Psoas muscle (tissue), 8 donors: ENCODE data around the gene EEFSEC. TPM values are rescaled to one million over a fixed set of nuclear protein-coding genes. Genes with fewer than 3 reads are reported as not detected.

ENCODE experiments used
- ATAC-seq, 4 donors: fragments of 200-7000 bp; cut with Tn5 transposase; one replicate each; pipeline ENCODE4 v1.9.1; 2020; ENCODE audit warnings: moderate library complexity in 3 of 4, mild to moderate bottlenecking in 2 of 4
- DNase-seq, 2 donors: peaks; one replicate each; pipeline ENCODE4 v3.0.0-alpha.2; 2020
- H3K27ac ChIP-seq: fragments of 200-600 bp; one replicate; pipeline ENCODE4 v1.8.0; 2022
- H3K27me3 ChIP-seq, 3 donors: fragments of 200-600 bp in 1 of 3; one replicate each; pipeline versions ENCODE4 v1.6.1 to v1.8.0; 2013 to 2022; ENCODE audit warnings: low read length in 2 of 3, mild to moderate bottlenecking in 2 of 3, moderate library complexity in 1 of 3; ENCODE audit not compliant: insufficient read depth in 3 of 3
- H3K36me3 ChIP-seq, 2 donors: fragments of 200-600 bp in 1 of 2; one replicate each; pipeline versions ENCODE4 v1.6.1 to v1.8.0; 2013 to 2022; ENCODE audit warnings: low read depth in 1 of 2, mild to moderate bottlenecking in 1 of 2, moderate library complexity in 1 of 2; ENCODE audit not compliant: insufficient read depth in 1 of 2
- H3K4me1 ChIP-seq: fragments of 200-600 bp; one replicate; pipeline ENCODE4 v1.8.0; 2022
- H3K4me3 ChIP-seq: fragments of 200-600 bp; one replicate; pipeline ENCODE4 v1.8.0; 2022; ENCODE audit warnings: mild to moderate bottlenecking
- H3K9me3 ChIP-seq: fragments of 200-600 bp; one replicate; pipeline ENCODE4 v1.8.0; 2022
- WGBS, 3 donors: extraction: QIAGEN DNeasy Blood & Tissue Kit; methylation state at CpG; one replicate each; pipeline versions ENCODE4 v1.1.6 to v1.1.7; 2013; 5-methylcytosine and 5-hydroxymethylcytosine counted together
- intact Hi-C, 2 donors: fragments of 100-400 bp; cut with DNase I; formaldehyde crosslinking; loops; one replicate each; pipeline versions ENCODE4 v1.11.0 to v1.14.2; 2022
- polyA plus RNA-seq, 3 donors: library from polyadenylated mRNA; stranded (reverse); fragments of 200-250 nt; gene quantifications; one replicate each; pipeline ENCODE4 v1.2.3, GENCODE V29; 2013
- total RNA-seq, 4 donors: library from RNA; stranded (reverse); fragmentation: NEBNext Ultra II Directional in 2 of 4; extraction: Animal tissue kit (Norgen Biotek cat#: 25700) in 2 of 4; gene quantifications; one replicate each; pipeline versions ENCODE4 v1.2.1 to v1.2.4, GENCODE V29; 2021 to 2023
- TF ChIP-seq, protein P1 (sequence below): fragments of 200-600 bp; IDR thresholded peaks from one replicate; pipeline ENCODE4 v1.8.0; 2022; ENCODE audit warnings: antibody characterized with exemption
- donor health status: healthy with polysubstance abuse.
- donor health status: DM: no; HTN: no; CAD: no; lungs with moderate emphysema.
- donor health status: Bipolar disorder and iron deficiency.
- donor health status: healthy.
- donor health status: DM: yes; HTN: yes; CAD: no.
- donor health status: DM: no; HTN: no; CAD: no.
- donor health status: DM: no; HTN: no; CAD: no.
- donor health status: DM: yes; HTN: yes; CAD: no.

The EEFSEC gene
- total and polyA plus RNA-seq, 7 donors, result 10.7 to 18.9 (median 14.0) TPM

DNA sequence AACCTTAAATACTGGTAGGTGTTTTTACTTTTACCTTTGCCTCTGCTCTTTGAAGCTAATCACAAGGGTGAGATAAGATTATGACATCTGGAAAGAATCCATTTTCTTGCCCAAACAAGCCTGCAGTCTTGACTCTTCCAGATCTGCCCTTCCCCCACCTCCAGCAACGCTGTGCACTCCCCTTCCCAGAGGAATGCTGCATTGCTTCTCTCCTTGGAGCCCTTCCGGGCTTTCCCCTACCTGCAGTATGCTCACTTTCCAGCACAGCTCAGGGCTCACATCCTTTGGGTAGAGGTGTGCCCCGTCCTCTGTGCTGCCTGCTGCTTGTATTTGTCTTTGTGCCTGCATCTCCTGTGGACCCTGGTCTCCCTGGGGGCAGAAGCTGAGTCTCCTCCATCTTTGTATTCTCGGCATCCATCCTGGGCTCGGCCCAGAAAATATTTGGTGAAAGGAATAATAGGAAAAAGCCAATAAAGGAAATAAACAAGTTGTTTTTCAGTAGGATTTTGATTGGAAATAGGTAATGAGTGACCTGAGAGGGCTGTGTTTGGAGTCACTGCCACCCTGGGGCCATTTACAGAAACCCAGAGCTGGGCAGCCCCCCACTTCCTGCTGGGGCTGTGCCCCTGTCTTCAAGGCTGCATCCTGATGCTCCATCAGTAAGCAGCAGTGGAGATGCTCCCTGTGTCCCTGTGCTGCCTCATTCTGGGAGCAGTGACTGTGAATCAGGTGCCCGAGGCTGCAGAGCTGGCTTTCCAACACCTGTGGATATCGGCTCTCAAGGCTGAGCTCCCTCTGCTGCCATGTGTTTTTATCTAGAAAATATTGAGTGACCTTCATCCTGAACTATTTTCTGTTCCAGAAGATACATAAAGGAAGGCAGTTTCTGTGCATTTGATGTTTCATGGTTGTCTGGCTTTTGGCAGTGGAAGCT, 117.5 kb downstream of the EEFSEC start:
- Histone ChIP-seq H3K4me3 (no peak overlapping the region), H3K27ac (no peak overlapping the region), H3K27me3 (no peaks in the 10 kb centered on the region), H3K9me3 (no peaks in the 10 kb centered on the region), H3K36me3 (peaks cover 0 to 14% of the 10 kb centered on the region in 2 donors), H3K4me1 (no peaks in the 10 kb centered on the region)
- WGBS, 3 donors, result 84 to 87% (median 86%) methylated on average over 7 of the region's 7 CpGs
- ATAC-seq (no peak), DNase-seq (no peak)
- intact Hi-C loops, result no loop called here
- TF ChIP-seq, protein P1, sequence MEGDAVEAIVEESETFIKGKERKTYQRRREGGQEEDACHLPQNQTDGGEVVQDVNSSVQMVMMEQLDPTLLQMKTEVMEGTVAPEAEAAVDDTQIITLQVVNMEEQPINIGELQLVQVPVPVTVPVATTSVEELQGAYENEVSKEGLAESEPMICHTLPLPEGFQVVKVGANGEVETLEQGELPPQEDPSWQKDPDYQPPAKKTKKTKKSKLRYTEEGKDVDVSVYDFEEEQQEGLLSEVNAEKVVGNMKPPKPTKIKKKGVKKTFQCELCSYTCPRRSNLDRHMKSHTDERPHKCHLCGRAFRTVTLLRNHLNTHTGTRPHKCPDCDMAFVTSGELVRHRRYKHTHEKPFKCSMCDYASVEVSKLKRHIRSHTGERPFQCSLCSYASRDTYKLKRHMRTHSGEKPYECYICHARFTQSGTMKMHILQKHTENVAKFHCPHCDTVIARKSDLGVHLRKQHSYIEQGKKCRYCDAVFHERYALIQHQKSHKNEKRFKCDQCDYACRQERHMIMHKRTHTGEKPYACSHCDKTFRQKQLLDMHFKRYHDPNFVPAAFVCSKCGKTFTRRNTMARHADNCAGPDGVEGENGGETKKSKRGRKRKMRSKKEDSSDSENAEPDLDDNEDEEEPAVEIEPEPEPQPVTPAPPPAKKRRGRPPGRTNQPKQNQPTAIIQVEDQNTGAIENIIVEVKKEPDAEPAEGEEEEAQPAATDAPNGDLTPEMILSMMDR, result no peak

DNA sequence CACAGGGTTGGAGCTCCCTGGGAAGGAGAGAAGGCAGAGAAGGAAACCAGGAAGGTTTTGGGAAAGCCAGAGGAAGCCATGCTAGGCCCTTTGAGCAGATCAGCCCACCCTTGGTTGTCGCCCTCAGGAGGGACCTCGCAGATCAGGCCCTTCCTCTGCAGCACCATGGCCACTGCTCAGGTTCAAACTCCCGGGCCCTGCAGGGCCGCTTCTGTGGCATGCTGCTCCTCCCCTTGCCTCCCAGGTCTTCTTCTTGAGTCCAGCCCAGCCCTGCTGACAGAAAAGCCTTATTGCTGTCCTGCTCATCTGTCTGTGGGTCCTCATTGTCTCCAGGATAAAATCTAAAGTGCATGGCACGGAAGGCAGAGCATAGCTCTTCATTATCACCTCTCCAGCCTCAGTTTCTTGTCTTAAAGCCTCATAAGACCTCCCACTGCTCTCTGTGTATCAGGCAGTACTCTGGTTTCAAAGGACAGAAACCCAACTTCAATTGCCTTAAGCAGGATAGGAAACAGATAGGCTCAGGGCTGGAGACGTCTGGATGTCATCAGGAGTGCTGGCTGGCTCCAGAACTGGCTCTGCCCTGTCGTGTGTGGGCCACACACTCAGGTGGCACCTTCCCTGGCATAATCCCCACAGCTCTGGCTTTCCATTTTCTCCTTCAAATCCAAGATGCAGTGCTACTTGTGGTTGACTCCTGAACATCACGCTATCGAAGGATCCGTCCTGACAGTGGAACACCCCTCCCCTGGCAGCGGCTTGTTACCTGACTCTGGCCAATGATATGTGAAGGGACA, 118.5 kb downstream of the EEFSEC start:
- Histone ChIP-seq H3K27ac (no peak overlapping the region), H3K4me3 (no peak overlapping the region), H3K36me3 (peaks cover 0 to 9% of the 10 kb centered on the region in 2 donors), H3K4me1 (no peaks in the 10 kb centered on the region), H3K27me3 (no peaks in the 10 kb centered on the region), H3K9me3 (no peaks in the 10 kb centered on the region)
- TF ChIP-seq, protein P1, result no peak
- intact Hi-C loops, result no loop called here
- no peak for ATAC-seq
- DNase-seq, result no peak
- WGBS, 3 donors, result 88 to 95% (median 93%) methylated on average over 11 of the region's 11 CpGs

DNA sequence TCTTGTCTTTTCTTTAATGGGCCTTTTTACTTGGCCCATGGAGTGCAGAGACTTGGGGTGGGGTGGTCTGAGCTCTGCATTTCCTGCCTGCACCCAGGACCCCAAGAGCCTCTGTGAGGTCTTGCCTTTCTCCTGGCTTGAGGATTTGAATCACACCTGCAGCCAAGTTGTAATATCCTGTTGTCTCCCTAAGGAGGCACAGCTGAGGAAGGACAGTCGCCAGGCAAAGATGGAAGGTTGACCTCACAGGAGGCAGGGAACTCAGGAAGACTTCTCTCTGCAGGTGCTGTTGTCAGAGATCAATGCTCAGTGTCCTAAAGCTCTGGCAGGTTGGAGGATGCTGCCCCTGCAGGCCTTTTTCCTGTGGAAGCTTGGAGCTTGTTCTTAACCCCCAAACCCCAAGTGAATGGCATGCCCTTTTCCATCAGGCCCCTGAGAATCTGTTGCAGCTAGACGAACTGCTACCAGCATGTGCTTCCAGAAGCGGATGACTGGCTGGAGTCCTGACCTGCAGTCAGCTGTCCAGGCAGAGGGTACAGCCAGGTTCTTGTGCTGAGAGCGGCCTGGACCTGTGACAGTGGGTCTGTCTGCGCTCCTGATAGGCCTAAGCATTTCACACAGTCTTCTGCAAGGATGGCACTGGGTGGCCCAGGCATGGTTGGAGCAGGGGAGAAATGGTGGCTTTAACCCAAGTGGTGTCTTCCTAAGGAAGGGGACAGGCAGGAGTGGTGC, 120.0 kb downstream of the EEFSEC start:
- DNase-seq, result no peak
- ATAC-seq, result peak; percentile 44 to 76 (median 74)
- TF ChIP-seq, protein P1, result no peak
- Histone ChIP-seq H3K9me3 (no peaks in the 10 kb centered on the region), H3K4me1 (no peaks in the 10 kb centered on the region), H3K27me3 (no peaks in the 10 kb centered on the region), H3K4me3 (no peak overlapping the region), H3K27ac (no peak overlapping the region), H3K36me3 (peaks cover 0 to 1% of the 10 kb centered on the region in 2 donors)
- intact Hi-C loops, result no loop called here
- 26 to 73% (median 68%) methylated on average over 5 of the region's 5 CpGs for WGBS, 3 donors

DNA sequence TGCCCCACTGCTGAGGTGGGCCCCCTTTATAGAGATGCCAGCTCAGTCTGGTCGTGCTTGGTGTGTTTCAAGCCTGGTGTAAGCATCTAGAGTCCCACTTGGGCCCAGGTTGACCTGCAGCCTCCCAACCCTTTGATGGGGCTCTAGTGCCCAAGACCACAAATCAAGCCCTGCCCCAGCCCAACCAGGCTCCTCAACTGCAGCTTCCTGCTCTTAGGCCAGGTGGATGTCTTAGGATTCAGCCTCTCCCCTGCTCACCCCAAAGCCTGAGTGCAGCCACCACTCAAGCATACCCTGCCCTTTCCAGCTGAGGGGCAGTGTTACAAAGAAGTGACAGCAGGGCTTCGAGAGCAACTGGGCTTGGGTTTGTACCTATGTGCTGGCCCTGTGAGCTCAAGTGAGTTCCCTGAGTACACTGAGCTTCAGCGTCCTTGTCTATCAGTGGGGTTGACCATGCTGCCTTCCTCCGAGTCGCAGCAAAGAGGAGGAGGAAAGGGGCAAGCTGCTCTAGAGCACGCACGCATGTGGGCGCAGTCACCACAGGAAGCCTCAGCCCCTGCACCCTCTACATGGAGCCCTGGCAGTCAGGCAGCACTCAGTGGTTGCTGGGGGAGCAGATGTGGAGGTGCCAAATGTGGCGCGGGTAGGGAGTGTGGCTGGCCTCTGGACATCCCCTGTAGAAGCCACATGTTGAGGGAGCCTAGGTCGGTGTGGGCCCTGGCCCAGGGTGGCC, 120.7 kb downstream of the EEFSEC start:
- 86 to 94% (median 92%) methylated on average over 11 of the region's 11 CpGs for WGBS, 3 donors
- Histone ChIP-seq H3K27ac (no peak overlapping the region), H3K27me3 (no peaks in the 10 kb centered on the region), H3K9me3 (no peaks in the 10 kb centered on the region), H3K4me3 (no peak overlapping the region), H3K36me3 (no peaks in the 10 kb centered on the region), H3K4me1 (no peaks in the 10 kb centered on the region)
- ATAC-seq, result no peak
- TF ChIP-seq, protein P1, result no peak
- intact Hi-C loops, result no loop called here
- no peak for DNase-seq
